ENCODE results near the gene TMC2. TPM values are rescaled to one million over a fixed set of nuclear protein-coding genes. Genes with fewer than 3 reads are reported as not detected.

TMC2 gene
- total and polyA plus RNA-seq, 2 of the 4 experiments (the other 2 are of a cell fraction): not detected

- Histone ChIP-seq H3K23ac (ENCODE audit: low read depth, low read length) (no peak overlapping the region), H4K91ac (ENCODE audit: insufficient read depth, low read depth, low read length) (no peak overlapping the region), H3K4me2 (ENCODE audit: low read depth, low read length) (peak overlapping the region; percentile 71), H2AK9ac (replicated peaks; ENCODE audit: low read depth, low read length, poor library complexity) (no peak overlapping the region), H2AK5ac (ENCODE audit: low read depth, low read length) (no peak overlapping the region), H3K56ac (ENCODE audit: extremely low read depth, insufficient read depth, low read length) (no peak overlapping the region), H3K36me3 (ENCODE audit: control insufficient read depth, insufficient read depth, low read length) (no peaks in the 10 kb centered on the region), H2BK15ac (ENCODE audit: low read depth, low read length) (no peak overlapping the region), H3K9me3 (ENCODE audit: control insufficient read depth, insufficient read depth, low read length) (no peaks in the 10 kb centered on the region), H3K14ac (replicated peaks; ENCODE audit: low read depth, low read length) (no peak overlapping the region), H2BK20ac (ENCODE audit: low read depth, low read length) (no peak overlapping the region), H3K27me3 (ENCODE audit: control insufficient read depth, insufficient read depth, low read length) (peaks cover 39% of the 10 kb centered on the region), H3K4me1 (ENCODE audit: control insufficient read depth, insufficient read depth, low read length) (no peaks in the 10 kb centered on the region), H3K9ac (ENCODE audit: low read depth, low read length) (no peak overlapping the region), H4K8ac (ENCODE audit: low read depth in 2 of 2, low read length in 2 of 2) (no peak overlapping the region), H4K5ac (ENCODE audit: low read depth, low read length) (no peak overlapping the region), H3K27ac (ENCODE audit: insufficient read depth, low read length) (no peak overlapping the region), H3K4ac (ENCODE audit: low read depth, low read length) (no peak overlapping the region), H3K4me3 (ENCODE audit: insufficient read depth, low read depth, low read length) (no peak overlapping the region), H3K18ac (ENCODE audit: low read depth, low read length) (no peak overlapping the region), H2AFZ (replicated peaks; ENCODE audit: low read length, poor library complexity) (peak overlapping the region; percentile 16), H2BK5ac (ENCODE audit: low read depth, low read length, poor library complexity, severe bottlenecking) (no peak overlapping the region), H3K79me1 (ENCODE audit: low read depth in 1 of 2, low read length in 2 of 2) (no peaks in the 10 kb centered on the region), H4K20me1 (ENCODE audit: insufficient read depth, low read length) (no peaks in the 10 kb centered on the region), H2BK120ac (ENCODE audit: low read depth, low read length) (no peak overlapping the region), H3K9me1 (ENCODE audit: insufficient read depth, low read length) (no peaks in the 10 kb centered on the region; the same call in 1 of the 2 replicates)
- TF ChIP-seq, protein P1, sequence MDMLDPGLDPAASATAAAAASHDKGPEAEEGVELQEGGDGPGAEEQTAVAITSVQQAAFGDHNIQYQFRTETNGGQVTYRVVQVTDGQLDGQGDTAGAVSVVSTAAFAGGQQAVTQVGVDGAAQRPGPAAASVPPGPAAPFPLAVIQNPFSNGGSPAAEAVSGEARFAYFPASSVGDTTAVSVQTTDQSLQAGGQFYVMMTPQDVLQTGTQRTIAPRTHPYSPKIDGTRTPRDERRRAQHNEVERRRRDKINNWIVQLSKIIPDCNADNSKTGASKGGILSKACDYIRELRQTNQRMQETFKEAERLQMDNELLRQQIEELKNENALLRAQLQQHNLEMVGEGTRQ (IDR thresholded peaks at IDR 0.05; ENCODE audit: low read depth, low read length): no peak
- no peak for TF ChIP-seq RCOR1 (IDR thresholded peaks at IDR 0.05; ENCODE audit: insufficient replicate concordance, low read length)
- TF ChIP-seq NFE2L2 (IDR thresholded peaks at IDR 0.05; ENCODE audit: low read depth, low read length): no peak
- TF ChIP-seq CTCF (conservative IDR thresholded peaks at IDR 0.05; ENCODE audit: low read depth, low read length): peak; percentile 68
- TF ChIP-seq MAFK (IDR thresholded peaks at IDR 0.05; ENCODE audit: low read depth, low read length): no peak
- TF ChIP-seq POLR2A (IDR thresholded peaks at IDR 0.05; ENCODE audit: low read depth, low read length): no peak
- no peak for TF ChIP-seq BHLHE40 (IDR thresholded peaks at IDR 0.05; ENCODE audit: low read depth, low read length)
- TF ChIP-seq RAD21 (IDR thresholded peaks at IDR 0.05; ENCODE audit: low read length): peak; percentile 77
- TF ChIP-seq CEBPB (IDR thresholded peaks at IDR 0.05; ENCODE audit: low read depth, low read length): no peak
- TF ChIP-seq MXI1 (IDR thresholded peaks at IDR 0.05; ENCODE audit: borderline replicate concordance, low read depth, low read length): no peak
- peak; percentile 59 for TF ChIP-seq SMC3 (IDR thresholded peaks at IDR 0.05; ENCODE audit: low read depth, low read length)
- TF ChIP-seq, protein P2, sequence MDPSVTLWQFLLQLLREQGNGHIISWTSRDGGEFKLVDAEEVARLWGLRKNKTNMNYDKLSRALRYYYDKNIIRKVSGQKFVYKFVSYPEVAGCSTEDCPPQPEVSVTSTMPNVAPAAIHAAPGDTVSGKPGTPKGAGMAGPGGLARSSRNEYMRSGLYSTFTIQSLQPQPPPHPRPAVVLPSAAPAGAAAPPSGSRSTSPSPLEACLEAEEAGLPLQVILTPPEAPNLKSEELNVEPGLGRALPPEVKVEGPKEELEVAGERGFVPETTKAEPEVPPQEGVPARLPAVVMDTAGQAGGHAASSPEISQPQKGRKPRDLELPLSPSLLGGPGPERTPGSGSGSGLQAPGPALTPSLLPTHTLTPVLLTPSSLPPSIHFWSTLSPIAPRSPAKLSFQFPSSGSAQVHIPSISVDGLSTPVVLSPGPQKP (IDR thresholded peaks at IDR 0.05; ENCODE audit: borderline replicate concordance, low read depth, low read length): no peak
- TF ChIP-seq CHD1 (IDR thresholded peaks at IDR 0.05; ENCODE audit: low read depth, low read length): no peak
- no peak for TF ChIP-seq FOS (IDR thresholded peaks at IDR 0.05; ENCODE audit: low read depth, low read length)
- TF ChIP-seq RFX5 (IDR thresholded peaks at IDR 0.05; ENCODE audit: low read depth, low read length): no peak
- no peak for TF ChIP-seq MAZ (IDR thresholded peaks at IDR 0.05; ENCODE audit: borderline replicate concordance, low read depth, low read length)
- 38% methylated on average over 3 of the region's 18 CpGs; no CpG with 5 or more reads in 1 of the 2 experiments for WGBS, 2 experiments (ENCODE audit: extremely low coverage in 2 of 2, insufficient read length in 1 of 2)
- intact Hi-C loops (cut with micrococcal nuclease): loop anchor here (1.0 to 2.0 kb wide), 4 partner anchors 55 to 313 kb away; no protein-coding TSS in a partner anchor
- no TSS peak for BruUV-seq (replicated peaks)
- ChIA-PET CTCF (interaction anchor here (0.7 kb wide), 1 partner anchor 297 kb away, joined by 6 read pairs; no protein-coding TSS in a partner anchor), POLR2A (ENCODE audit: unreplicated experiment) (no interaction called here)
- DNase-seq (peak; percentile 29), ATAC-seq (ENCODE audit: low read depth) (peak; percentile 47; the same call in 1 of the 2 replicates)
- in situ Hi-C loops (cut with MboI; ENCODE audit: low sequenced_read_pairs): no loop called here
- dilution Hi-C loops (cut with HindIII; ENCODE audit: low sequenced_read_pairs, unreplicated experiment): no loop called here
These were observed 151.7 kb downstream of the TMC2 start for GRCh38 chr20:2688041-2688591.
